ENCODE results near the gene USF2. TPM values are rescaled to one million over a fixed set of nuclear protein-coding genes. Genes with fewer than 3 reads are reported as not detected.

USF2 gene
- total RNA-seq, 1 donor from 2014 or later, result 137 TPM

GRCh38 chr19:35240327-35240726, 28.4 kb upstream of the USF2 start:
- no peak for DNase-seq (ENCODE audit: low spot score in 2 of 2, unreplicated experiment in 2 of 2)
- H3K36me3 Mint-ChIP-seq, result peaks cover 2% of the 10 kb centered on the region
- H3K9me3 Mint-ChIP-seq, result peaks cover 42% of the 10 kb centered on the region
- H3K4me3 Mint-ChIP-seq, result no peak overlapping the region
- H3K27me3 Mint-ChIP-seq (ENCODE audit: low read depth), result peaks cover 14% of the 10 kb centered on the region
- no peak for TF ChIP-seq CTCF (IDR thresholded peaks at IDR 0.05; ENCODE audit: unreplicated experiment)
- H3K4me1 Mint-ChIP-seq, result no peaks in the 10 kb centered on the region
- H3K27ac Mint-ChIP-seq, result no peak overlapping the region

- Mint-ChIP-seq H3K9me3 (peaks cover 50% of the 10 kb centered on the region), H3K4me1 (no peaks in the 10 kb centered on the region), H3K36me3 (peaks cover 2% of the 10 kb centered on the region), H3K27ac (no peak overlapping the region), H3K27me3 (ENCODE audit: low read depth) (peaks cover 21% of the 10 kb centered on the region), H3K4me3 (no peak overlapping the region)
- TF ChIP-seq CTCF (IDR thresholded peaks at IDR 0.05; ENCODE audit: unreplicated experiment), result no peak
- no peak for DNase-seq (ENCODE audit: low spot score in 2 of 2, unreplicated experiment in 2 of 2)
Measured at GRCh38 chr19:35241417-35241816, 27.3 kb upstream of the USF2 start.

GRCh38 chr19:35246466-35247092, 22.2 kb upstream of the USF2 start:
- no peak overlapping the region for H3K27ac Mint-ChIP-seq
- no peak overlapping the region for H3K4me3 Mint-ChIP-seq
- peaks cover 33% of the 10 kb centered on the region for H3K9me3 Mint-ChIP-seq

GRCh38 chr19:35247526-35248309, 21.0 kb upstream of the USF2 start:
- Mint-ChIP-seq H3K36me3 (peaks cover 5% of the 10 kb centered on the region), H3K4me3 (peak overlapping the region; percentile 95), H3K9me3 (peaks cover 27% of the 10 kb centered on the region), H3K27me3 (ENCODE audit: low read depth) (peaks cover 67% of the 10 kb centered on the region), H3K27ac (peak overlapping the region; percentile 100), H3K4me1 (peaks cover 25% of the 10 kb centered on the region)
- peak; percentile 43 for TF ChIP-seq CTCF (IDR thresholded peaks at IDR 0.05; ENCODE audit: unreplicated experiment)
- peak; percentile 69 to 88 for DNase-seq (ENCODE audit: low spot score in 2 of 2, unreplicated experiment in 2 of 2)

More at GRCh38 chr19:35246466-35247092, 22.2 kb upstream of the USF2 start:
- Mint-ChIP-seq H3K4me1 (peaks cover 25% of the 10 kb centered on the region), H3K27me3 (ENCODE audit: low read depth) (peaks cover 67% of the 10 kb centered on the region), H3K36me3 (peaks cover 3% of the 10 kb centered on the region)
- DNase-seq (ENCODE audit: low spot score in 2 of 2, unreplicated experiment in 2 of 2), result no peak
- TF ChIP-seq CTCF (IDR thresholded peaks at IDR 0.05; ENCODE audit: unreplicated experiment), result no peak

GRCh38 chr19:35248310-35249145, 20.2 kb upstream of the USF2 start, which contains the start of gene LSR:
LSR (plus strand) TSS chr19:35249002; CDS start chr19:35249023, 21 bp downstream.
- TF ChIP-seq CTCF (IDR thresholded peaks at IDR 0.05; ENCODE audit: unreplicated experiment), result no peak
- peak; percentile 74 to 83 for DNase-seq (ENCODE audit: low spot score in 2 of 2, unreplicated experiment in 2 of 2)
- H3K9me3 Mint-ChIP-seq, result peaks cover 23% of the 10 kb centered on the region
- peaks cover 62% of the 10 kb centered on the region for H3K27me3 Mint-ChIP-seq (ENCODE audit: low read depth)
- peaks cover 5% of the 10 kb centered on the region for H3K36me3 Mint-ChIP-seq
- peak within 1 kb of the TSS; percentile 100 for H3K27ac Mint-ChIP-seq
- H3K4me1 Mint-ChIP-seq, result peaks cover 25% of the 10 kb centered on the region
- peak within 1 kb of the TSS; percentile 95 for H3K4me3 Mint-ChIP-seq

All from mesothelial cell of epicardium (in vitro differentiated cells).